ENCODE results near the gene INSL3. TPM values are rescaled to one million over a fixed set of nuclear protein-coding genes. Genes with fewer than 3 reads are reported as not detected.

Gene INSL3
- total RNA-seq, 4 donors from 2014 or later: not detected

DNA sequence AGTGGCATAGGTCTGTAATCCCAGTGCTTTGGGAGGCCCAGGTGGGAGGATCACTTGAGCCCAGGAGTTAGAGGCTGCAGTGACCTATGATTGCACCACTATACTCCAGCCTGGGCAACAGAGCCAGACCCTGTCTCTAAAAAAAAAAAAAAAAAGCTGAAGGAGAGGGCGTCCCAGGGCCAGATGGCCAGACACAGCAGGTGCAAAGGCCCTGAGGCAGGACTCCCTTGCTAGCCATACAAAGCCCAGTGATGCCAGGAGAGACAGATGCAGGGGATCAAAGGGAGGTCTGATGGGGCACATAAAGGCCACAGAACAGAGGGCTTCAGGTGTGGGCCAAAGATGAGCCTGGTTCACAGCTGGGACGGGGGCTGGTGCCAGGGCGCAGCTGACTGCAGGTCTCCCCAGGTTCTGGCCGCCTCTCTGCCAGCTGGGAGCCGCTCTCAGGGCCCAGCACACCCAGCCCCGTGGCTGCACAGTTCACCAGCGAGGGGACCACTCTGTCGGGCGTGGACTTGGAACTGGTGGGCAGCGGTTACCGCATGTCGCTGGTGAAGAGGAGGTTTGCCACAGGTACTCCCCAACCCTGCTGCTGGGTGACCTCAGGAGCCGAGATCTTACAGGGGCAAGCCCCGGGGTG is 33.9 kb downstream of the INSL3 start:
- TF ChIP-seq, protein P1, sequence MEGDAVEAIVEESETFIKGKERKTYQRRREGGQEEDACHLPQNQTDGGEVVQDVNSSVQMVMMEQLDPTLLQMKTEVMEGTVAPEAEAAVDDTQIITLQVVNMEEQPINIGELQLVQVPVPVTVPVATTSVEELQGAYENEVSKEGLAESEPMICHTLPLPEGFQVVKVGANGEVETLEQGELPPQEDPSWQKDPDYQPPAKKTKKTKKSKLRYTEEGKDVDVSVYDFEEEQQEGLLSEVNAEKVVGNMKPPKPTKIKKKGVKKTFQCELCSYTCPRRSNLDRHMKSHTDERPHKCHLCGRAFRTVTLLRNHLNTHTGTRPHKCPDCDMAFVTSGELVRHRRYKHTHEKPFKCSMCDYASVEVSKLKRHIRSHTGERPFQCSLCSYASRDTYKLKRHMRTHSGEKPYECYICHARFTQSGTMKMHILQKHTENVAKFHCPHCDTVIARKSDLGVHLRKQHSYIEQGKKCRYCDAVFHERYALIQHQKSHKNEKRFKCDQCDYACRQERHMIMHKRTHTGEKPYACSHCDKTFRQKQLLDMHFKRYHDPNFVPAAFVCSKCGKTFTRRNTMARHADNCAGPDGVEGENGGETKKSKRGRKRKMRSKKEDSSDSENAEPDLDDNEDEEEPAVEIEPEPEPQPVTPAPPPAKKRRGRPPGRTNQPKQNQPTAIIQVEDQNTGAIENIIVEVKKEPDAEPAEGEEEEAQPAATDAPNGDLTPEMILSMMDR (IDR thresholded peaks at IDR 0.05; ENCODE audit: low read depth): no peak

- TF ChIP-seq, protein P1 (IDR thresholded peaks at IDR 0.05; ENCODE audit: low read depth): no peak
Observed at GRCh38 chr19:17784201-17785008, 36.9 kb downstream of the INSL3 start.

GRCh38 chr19:17780781-17781180 is 40.5 kb downstream of the INSL3 start:
- TF ChIP-seq, protein P1 (IDR thresholded peaks at IDR 0.05; ENCODE audit: low read depth): no peak

- TF ChIP-seq, protein P1 (IDR thresholded peaks at IDR 0.05; ENCODE audit: low read depth): no peak
Observed at GRCh38 chr19:17778968-17779929, 42.1 kb downstream of the INSL3 start.

GRCh38 chr19:17778251-17778967 is 42.9 kb downstream of the INSL3 start:
- TF ChIP-seq, protein P1 (IDR thresholded peaks at IDR 0.05; ENCODE audit: low read depth): no peak

GRCh38 chr19:17775991-17776803 is 45.1 kb downstream of the INSL3 start:
- TF ChIP-seq, protein P1 (IDR thresholded peaks at IDR 0.05; ENCODE audit: low read depth): no peak
